NCI-H2171 treated with DMSO at 0.1 percent for 48 hours (cell line): ENCODE measurements around the gene TRMT10C.
A peak's percentile ranks its signal among the peaks of the same experiment; 100 is the strongest.
"Not testable (repeated sequence)": the region's sequence is repeated elsewhere in the genome, so short reads cannot be mapped to it uniquely, and the experiment has no call there.

Source experiments
- DNase-seq: peaks from one replicate; lab custom pipeline; 2025; lab: John Stamatoyannopoulos, UW

TRMT10C gene

GRCh38 chr3:101548527-101549105 is 13.1 kb upstream of the TRMT10C start:
- no peak for DNase-seq

- no peak for DNase-seq
Observed at GRCh38 chr3:101549473-101549872, 12.2 kb upstream of the TRMT10C start.

GRCh38 chr3:101551359-101552081 is 10.1 kb upstream of the TRMT10C start:
- DNase-seq: not testable (repeated sequence)

- DNase-seq: not testable (repeated sequence)
Observed at GRCh38 chr3:101553381-101553780, 8.3 kb upstream of the TRMT10C start.

- no peak for DNase-seq
Observed at GRCh38 chr3:101556064-101556463, 5.6 kb upstream of the TRMT10C start.

- DNase-seq: no peak
Observed at GRCh38 chr3:101567528-101568317, 6.1 kb downstream of the TRMT10C start.

GRCh38 chr3:101571028-101571895 is 9.6 kb downstream of the TRMT10C start:
- no peak for DNase-seq

GRCh38 chr3:101573449-101574387 is 12.1 kb downstream of the TRMT10C start, which contains the start of gene PCNP:
TSS of gene PCNP (plus strand) at chr3:101574180. CDS start at chr3:101574216, 36 bp downstream.
- peak; percentile 99 for DNase-seq

- peak; percentile 86 for DNase-seq
Observed at GRCh38 chr3:101574388-101575112, 12.9 kb downstream of the TRMT10C start.

GRCh38 chr3:101577286-101577685 is 15.6 kb downstream of the TRMT10C start:
- no peak for DNase-seq

- no peak for DNase-seq
Observed at GRCh38 chr3:101588616-101589015, 26.9 kb downstream of the TRMT10C start.

GRCh38 chr3:101591071-101591470 is 29.4 kb downstream of the TRMT10C start:
- no peak for DNase-seq

GRCh38 chr3:101602731-101603130 is 41.1 kb downstream of the TRMT10C start:
- DNase-seq: no peak

- no peak for DNase-seq
Observed at GRCh38 chr3:101603184-101603583, 41.5 kb downstream of the TRMT10C start.

GRCh38 chr3:101605398-101605797 is 43.7 kb downstream of the TRMT10C start:
- not testable (repeated sequence) for DNase-seq

- no peak for DNase-seq
Observed at GRCh38 chr3:101611023-101611422, 49.4 kb downstream of the TRMT10C start.

GRCh38 chr3:101613014-101613413 is 51.3 kb downstream of the TRMT10C start:
- DNase-seq: not testable (repeated sequence)

- no peak for DNase-seq
Observed at GRCh38 chr3:101615525-101615924, 53.9 kb downstream of the TRMT10C start.
